GM12878 (cell line): ENCODE measurements around the gene MAD1L1. TPM values are rescaled to one million over a fixed set of nuclear protein-coding genes. Genes with fewer than 3 reads are reported as not detected.

ENCODE experiments used
- ASH2L ChIP-seq: fragments of 300-600, 200-600 bp; sonication (generic); IDR thresholded peaks from 2 replicates; pipeline ENCODE4 v1.6.1; 2017; ENCODE audit warnings: low read depth, mild to moderate bottlenecking, borderline replicate concordance
- BHLHE40 ChIP-seq, 2 experiments: fragments of 450-650 bp in 1 of 2; IDR thresholded peaks; 2 replicates each; pipeline ENCODE4 v1.6.1; 2011 to 2017; ENCODE audit warnings: low read depth in 2 of 2, borderline replicate concordance in 1 of 2, improper control_type of control experiment in 1 of 2, low read length in 1 of 2, mild to moderate bottlenecking in 1 of 2
- CHD2 ChIP-seq: IDR thresholded peaks from 2 replicates; pipeline ENCODE4 v1.6.1; 2011; ENCODE audit warnings: low read depth, low read length, improper control_type of control experiment, borderline replicate concordance
- EGR1 ChIP-seq, 2 experiments: IDR thresholded peaks; 1 replicate in 1 of 2; 2 replicates in 1 of 2; pipeline ENCODE4 v1.6.1; 2011 to 2012; ENCODE audit warnings: low read depth in 2 of 2, low read length in 2 of 2, borderline replicate concordance in 1 of 2, mild to moderate bottlenecking in 1 of 2, moderate library complexity in 1 of 2
- GATAD2B ChIP-seq: fragments of 450-650 bp; conservative IDR thresholded peaks from 2 replicates; pipeline ENCODE4 v1.6.1; 2017; ENCODE audit warnings: low read depth, mild to moderate bottlenecking, moderate library complexity
- IRF3 ChIP-seq: fragments of 450-650 bp; IDR thresholded peaks from 2 replicates; pipeline ENCODE4 v1.6.1; 2014; ENCODE audit warnings: mild to moderate bottlenecking
- KAT2A ChIP-seq: conservative IDR thresholded peaks from 2 replicates; pipeline ENCODE4 v1.6.1; 2011; ENCODE audit warnings: low read depth, low read length; ENCODE audit not compliant: control insufficient read depth
- MTA2 ChIP-seq: fragments of 450-650 bp; IDR thresholded peaks from 2 replicates; pipeline ENCODE4 v1.6.1; 2016; ENCODE audit warnings: low read depth, mild to moderate bottlenecking, moderate library complexity
- PAX8 ChIP-seq: fragments of 450-650 bp; IDR thresholded peaks from 2 replicates; pipeline ENCODE4 v1.6.1; 2017; ENCODE audit warnings: mild to moderate bottlenecking, moderate library complexity
- PML ChIP-seq: IDR thresholded peaks from 2 replicates; pipeline ENCODE4 v1.6.1; 2012; ENCODE audit warnings: low read length, inconsistent platforms
- POU2F2 ChIP-seq: IDR thresholded peaks from 3 replicates; pipeline ENCODE4 v1.6.1; 2011; ENCODE audit warnings: low read depth, mild to moderate bottlenecking, low read length, borderline replicate concordance
- SMAD1 ChIP-seq: fragments of 450-650 bp; IDR thresholded peaks from 2 replicates; pipeline ENCODE4 v1.6.1; 2018; ENCODE audit warnings: mild to moderate bottlenecking, low read depth; ENCODE audit not compliant: partially characterized antibody
- STAT3 ChIP-seq: IDR thresholded peaks from 2 replicates; pipeline ENCODE4 v1.6.1; 2011; ENCODE audit warnings: low read depth, low read length, improper control_type of control experiment
- TAF1 ChIP-seq: IDR thresholded peaks from 2 replicates; pipeline ENCODE4 v1.6.1; 2011; ENCODE audit warnings: mild to moderate bottlenecking, low read depth, low read length, borderline replicate concordance
- TBL1XR1 ChIP-seq: IDR thresholded peaks from 2 replicates; pipeline ENCODE4 v1.6.1; 2012; ENCODE audit warnings: low read depth, low read length, improper control_type of control experiment
- TCF3 ChIP-seq: IDR thresholded peaks from 2 replicates; pipeline ENCODE4 v1.6.1; 2012; ENCODE audit warnings: low read depth, mild to moderate bottlenecking, low read length, borderline replicate concordance; ENCODE audit not compliant: insufficient read depth
- ZNF217 ChIP-seq: fragments of 450-650 bp; IDR thresholded peaks from 2 replicates; pipeline ENCODE4 v1.6.1; 2017; ENCODE audit warnings: antibody characterized with exemption, mild to moderate bottlenecking
- ZNF687 ChIP-seq: fragments of 450-650 bp; IDR thresholded peaks from 2 replicates; pipeline ENCODE4 v1.6.1; 2017; ENCODE audit warnings: mild to moderate bottlenecking, moderate library complexity
- polyA plus RNA-seq, 11 experiments: library from polyadenylated mRNA; depleted of rRNA in 4 of 11; unstranded in 6 of 11; stranded (reverse) in 5 of 11; fragments of >200 nt; fragmentation: Nextera tagmentation in 4 of 11; fragmentation: Illumina TruSeq in 1 of 11; extraction: Ambion mirVana in 4 of 11; extraction: Trizol in 1 of 11; gene quantifications; 1 replicate in 1 of 11; 2 replicates in 10 of 11; pipeline versions ENCODE4 v1.2.1 to v1.2.3, GENCODE V29; 2011 to 2016; ENCODE audit warnings: inconsistent platforms in 2 of 11, missing spikeins in 2 of 11, low read depth in 1 of 11
- total RNA-seq, 4 experiments: library from RNA; depleted of rRNA in 3 of 4; stranded (reverse); fragments of >200 nt in 3 of 4; fragmentation: Illumina TruSeq in 1 of 4; extraction: Trizol in 1 of 4; gene quantifications; 2 replicates each; pipeline versions ENCODE4 v1.2.1 to v1.2.3, GENCODE V29; 2013 to 2021

Gene MAD1L1
- total and polyA plus RNA-seq, 10 of the 15 experiments (the other 5 are each of a cell fraction or from before 2014, with no cell fraction given) = 2.2 to 76.8 (median 38.3) TPM

DNA sequence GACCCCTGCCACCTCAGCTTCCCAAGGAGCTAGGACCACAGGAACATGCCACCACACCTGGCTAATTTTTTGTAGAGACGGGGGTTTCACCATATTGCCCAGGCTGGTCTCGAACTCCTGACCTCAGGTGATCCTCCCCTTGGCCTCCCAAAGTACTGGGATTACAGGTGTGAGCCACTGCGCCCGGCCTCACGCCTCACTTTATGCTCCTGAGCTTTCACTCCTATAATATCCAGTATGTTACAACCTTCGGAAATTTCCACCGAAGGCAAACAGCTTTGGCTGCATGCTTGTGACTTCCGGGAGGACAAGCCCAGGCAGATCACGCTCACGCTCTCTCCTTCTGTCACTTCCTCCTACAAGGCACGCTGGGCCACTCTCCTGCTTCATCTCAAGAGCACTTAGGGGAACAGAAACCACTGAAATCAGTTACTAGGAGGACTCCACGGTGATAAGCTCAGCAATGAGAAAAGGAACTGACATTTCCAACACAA lies 4.4 kb upstream of the MAD1L1 start (continued):
- TF ChIP-seq TCF3 = no peak; the same call in 1 of the 2 replicates
- TF ChIP-seq CHD2 = peak; percentile 63; the same call in 1 of the 2 replicates
- peak; percentile 25; the same call in 1 of the 2 replicates for TF ChIP-seq TBL1XR1
- 0 out of 2 replicates have a peak, but pooled peaks have one; percentile 39 for TF ChIP-seq ASH2L
- peak; percentile 96 for TF ChIP-seq ZNF217
- TF ChIP-seq KAT2A = no peak
- TF ChIP-seq SMAD1 = peak; percentile 73
- 0 out of 2 replicates have a peak, but pooled peaks have one; percentile 41 for TF ChIP-seq PAX8
- peak; percentile 80 for TF ChIP-seq MTA2
- no peak for TF ChIP-seq IRF3
- peak; percentile 100 for TF ChIP-seq ZNF687
- peak; percentile 87 for TF ChIP-seq PML
- peak; percentile 71; the same call in 2 of the 3 replicates for TF ChIP-seq POU2F2
- TF ChIP-seq TAF1 = peak; percentile 58; the same call in 1 of the 2 replicates
- no peak for TF ChIP-seq STAT3
- TF ChIP-seq GATAD2B = 0 out of 2 replicates have a peak, but pooled peaks have one; percentile 64
- peak in 1 of 2 experiments; percentile 78; a peak in 2 of 3 replicates for TF ChIP-seq EGR1 (IDR thresholded peaks at IDR 0.05; ENCODE audit: borderline replicate concordance in 1 of 2, low read depth in 2 of 2, low read length in 2 of 2)
- TF ChIP-seq BHLHE40 (IDR thresholded peaks at IDR 0.05; ENCODE audit: borderline replicate concordance in 1 of 2, low read depth in 2 of 2, low read length in 1 of 2) = peak; percentile 94 to 95
